ENCODE measurements around the gene AFAP1.

The AFAP1 gene

GRCh38 chr4:7759216-7759615 lies 180.4 kb downstream of the AFAP1 start (continued):
- TF ChIP-seq CTCF (tag by site-specific recombination; IDR thresholded peaks at IDR 0.05) (no peak), ZNF23 (tag by site-specific recombination; IDR thresholded peaks at IDR 0.05; ENCODE audit: borderline replicate concordance) (no peak), ZNF223 (tag by site-specific recombination; IDR thresholded peaks at IDR 0.05) (no peak), ZNF18 (tag by site-specific recombination; IDR thresholded peaks at IDR 0.05) (no peak), ZNF571 (tag by site-specific recombination; IDR thresholded peaks at IDR 0.05) (no peak), ZNF366 (tag by site-specific recombination; conservative IDR thresholded peaks at IDR 0.05) (no peak), ZNF138 (tag by site-specific recombination; IDR thresholded peaks at IDR 0.05; ENCODE audit: borderline replicate concordance) (no peak), ZXDB (tag by site-specific recombination; IDR thresholded peaks at IDR 0.05) (no peak)

- peaks cover 0 to 2% of the 10 kb centered on the region in 2 experiments; a peak in 1 of 3 replicates for H3K36me3 ChIP-seq (ENCODE audit: control insufficient read depth in 2 of 2, insufficient read depth in 1 of 2, low read length in 2 of 2)
- H3K9me3 ChIP-seq (ENCODE audit: control insufficient read depth, insufficient read depth, low read depth, low read length), result no peaks in the 10 kb centered on the region
- POLR2A ChIA-PET, result no interaction called here
- CTCF ChIA-PET, result interaction anchor here (0.5 to 1.4 kb wide), 6 partner anchors 12 to 567 kb away, joined by 3 to 6 read pairs (median 3); no protein-coding TSS in a partner anchor
- H3K4me3 ChIP-seq (ENCODE audit: low read depth, low read length), result no peak overlapping the region
- no peak for TF ChIP-seq ZNF600 (tag by site-specific recombination; IDR thresholded peaks at IDR 0.05)
- no peak for TF ChIP-seq KLF8 (tag by site-specific recombination; IDR thresholded peaks at IDR 0.05)
- TF ChIP-seq ZNF16 (tag by site-specific recombination; IDR thresholded peaks at IDR 0.05; ENCODE audit: low read depth), result no peak
- no peak for TF ChIP-seq PRDM6 (tag by site-specific recombination; IDR thresholded peaks at IDR 0.05)
- no peak for TF ChIP-seq ZNF658 (tag by site-specific recombination; IDR thresholded peaks at IDR 0.05)
- no peak for TF ChIP-seq MZF1 (tag by site-specific recombination; IDR thresholded peaks at IDR 0.05; ENCODE audit: borderline replicate concordance)
- no peak for TF ChIP-seq ZFP37 (tag by site-specific recombination; IDR thresholded peaks at IDR 0.05)
- no peak for TF ChIP-seq ZNF792 (tag by site-specific recombination; IDR thresholded peaks at IDR 0.05)
- no peak for TF ChIP-seq KLF17 (tag by site-specific recombination; IDR thresholded peaks at IDR 0.05)
- TF ChIP-seq ZIC2 (tag by site-specific recombination; IDR thresholded peaks at IDR 0.05), result no peak
- no peak for TF ChIP-seq AEBP2 (tag by site-specific recombination; IDR thresholded peaks at IDR 0.05; ENCODE audit: borderline replicate concordance)
- TF ChIP-seq ZNF423 (tag by site-specific recombination; IDR thresholded peaks at IDR 0.05), result no peak
- TF ChIP-seq ZNF670 (tag by site-specific recombination; IDR thresholded peaks at IDR 0.05; ENCODE audit: low read depth), result no peak
- no peak overlapping the region for H3K27ac ChIP-seq (ENCODE audit: extremely low read depth, low read depth, low read length)
- no peaks in the 10 kb centered on the region; the same call in 1 of the 2 replicates for H3K4me1 ChIP-seq (ENCODE audit: control insufficient read depth, insufficient read depth, low read length)
Measured at GRCh38 chr4:7758476-7758875, 181.2 kb downstream of the AFAP1 start.
